PC-3 (cell line): ENCODE measurements around the gene ADH7. TPM values are rescaled to one million over a fixed set of nuclear protein-coding genes. Genes with fewer than 3 reads are reported as not detected.

ENCODE experiments used
- ATAC-seq: fragments of 200-7000 bp; cut with Tn5 transposase; 2 replicates; pipeline ENCODE4 v1.9.1; 2020; ENCODE audit warnings: mild to moderate bottlenecking, moderate library complexity
- BruUV-seq: library from RNA; stranded (reverse); fragments of 400-500 nt; replicated peaks from 2 replicates; lab custom pipeline; 2021; lab: Mats Ljungman, UMichigan
- CTCF ChIA-PET: fragments of 300-600 bp; sonication (Branson Sonifier 250); formaldehyde crosslinking; loops from one replicate; lab custom pipeline; 2022; ENCODE audit warnings: antibody characterized with exemption; lab: Charles Lee
- POLR2A ChIA-PET: fragments of 300-600 bp; sonication (Branson Sonifier 250); formaldehyde crosslinking; loops from one replicate; lab custom pipeline; 2022; ENCODE audit warnings: antibody characterized with exemption; ENCODE audit not compliant: unreplicated experiment; lab: Charles Lee
- DNase-seq: peaks from one replicate; pipeline ENCODE4 v3.0.0-alpha.2; 2015
- H2AFZ ChIP-seq: fragments of 300-600 bp; sonication (generic); 2 replicates; pipeline ENCODE4 v1.6.0; 2016; ENCODE audit warnings: antibody characterized with exemption, low read length
- H3F3A ChIP-seq: fragments of 300-600 bp; sonication (generic); one replicate; pipeline ENCODE4 v1.6.0; 2017; ENCODE audit warnings: antibody characterized with exemption, low read length, control low read depth, mild to moderate bottlenecking; ENCODE audit not compliant: unreplicated experiment
- H3K27ac ChIP-seq: fragments of 300-600 bp; sonication (generic); 2 replicates; pipeline ENCODE4 v1.5.1; 2016; ENCODE audit warnings: mild to moderate bottlenecking, low read length
- H3K27me3 ChIP-seq: fragments of 300-600 bp; sonication (generic); 2 replicates; pipeline ENCODE4 v1.6.1; 2016; ENCODE audit warnings: low read length, mixed read lengths
- H3K36me3 ChIP-seq: fragments of 300-600 bp; sonication (generic); 2 replicates; pipeline ENCODE4 v1.6.1; 2016; ENCODE audit warnings: low read depth, mixed run types, low read length, mixed read lengths
- H3K4me1 ChIP-seq: fragments of 300-600 bp; sonication (generic); 2 replicates; pipeline ENCODE4 v1.5.1; 2016; ENCODE audit warnings: low read length; ENCODE audit not compliant: insufficient read depth
- H3K4me2 ChIP-seq: fragments of 300-600 bp; sonication (generic); 2 replicates; pipeline ENCODE4 v1.6.0; 2016; ENCODE audit warnings: low read length
- H3K4me3 ChIP-seq: fragments of 300-600 bp; sonication (generic); 2 replicates; pipeline ENCODE4 v1.5.1; 2016; ENCODE audit warnings: mild to moderate bottlenecking, low read length, mixed read lengths
- H3K79me2 ChIP-seq: fragments of 300-600 bp; sonication (generic); 2 replicates; pipeline ENCODE4 v1.6.1; 2017; ENCODE audit warnings: low read length, mixed read lengths
- H3K9ac ChIP-seq: fragments of 300-600 bp; sonication (generic); 2 replicates; pipeline ENCODE4 v1.6.0; 2016; ENCODE audit warnings: mild to moderate bottlenecking, low read length
- H3K9me2 ChIP-seq: fragments of 300-600 bp; sonication (generic); replicated peaks from 2 replicates; pipeline ENCODE4 v1.6.1; 2016; ENCODE audit warnings: mixed run types, low read length, mixed read lengths
- H3K9me3 ChIP-seq: fragments of 300-600 bp; sonication (generic); 2 replicates; pipeline ENCODE4 v1.6.1; 2016; ENCODE audit warnings: low read length, mixed read lengths
- H4K20me1 ChIP-seq: fragments of 300-600 bp; sonication (generic); 2 replicates; pipeline ENCODE4 v1.6.1; 2016; ENCODE audit warnings: low read length, mixed read lengths
- CTCF ChIP-seq: fragments of 300-600 bp; sonication (generic); conservative IDR thresholded peaks from 2 replicates; pipeline ENCODE4 v1.5.1; 2017; ENCODE audit warnings: antibody characterized with exemption, low read depth, mild to moderate bottlenecking, low read length
- EZH2 ChIP-seq: fragments of 300-600 bp; sonication (generic); IDR thresholded peaks from one replicate; pipeline ENCODE4 v1.6.1; 2017; ENCODE audit warnings: antibody characterized with exemption, mild to moderate bottlenecking, low read length; ENCODE audit not compliant: unreplicated experiment
- EZH2phosphoT487 ChIP-seq: fragments of 300-600 bp; sonication (generic); IDR thresholded peaks from 2 replicates; pipeline ENCODE4 v1.6.1; 2018; ENCODE audit warnings: mild to moderate bottlenecking, antibody characterized with exemption, low read length, borderline replicate concordance
- intact Hi-C: fragments of 100-400 bp; cut with micrococcal nuclease; formaldehyde crosslinking; loops from 2 replicates; pipeline ENCODE4 v1.9.0; 2023
- total RNA-seq: library from RNA; depleted of rRNA; stranded (reverse); fragments of >200 nt; gene quantifications from 2 replicates; pipeline ENCODE4 v1.2.3, GENCODE V29; 2014

ADH7 gene
- total RNA-seq, 1 experiment from 2014 or later = not detected

- Histone ChIP-seq H3K4me1 (peaks cover 1% of the 10 kb centered on the region; the same call in 1 of the 2 replicates), H3K9me3 (no peaks in the 10 kb centered on the region), H3K4me2 (no peak overlapping the region), H2AFZ (no peak overlapping the region), H4K20me1 (no peaks in the 10 kb centered on the region), H3K36me3 (no peaks in the 10 kb centered on the region), H3K27ac (no peak overlapping the region), H3K9me2 (no peaks in the 10 kb centered on the region), H3K9ac (no peak overlapping the region), H3K79me2 (no peaks in the 10 kb centered on the region), H3F3A (no peaks in the 10 kb centered on the region), H3K4me3 (no peak overlapping the region), H3K27me3 (no peaks in the 10 kb centered on the region)
- ATAC-seq (no peak), DNase-seq (no peak)
- no peak for TF ChIP-seq EZH2phosphoT487
- TF ChIP-seq EZH2 = no peak
- TF ChIP-seq CTCF = no peak
- intact Hi-C loops = no loop called here
- POLR2A ChIA-PET = no interaction called here
- CTCF ChIA-PET = no interaction called here
- no TSS peak for BruUV-seq
Observed at GRCh38 chr4:99389606-99390005, 45.5 kb downstream of the ADH7 start.

- H3K4me3 ChIP-seq = no peak overlapping the region
- H3F3A ChIP-seq = no peaks in the 10 kb centered on the region
- H3K9me3 ChIP-seq = no peaks in the 10 kb centered on the region
- H4K20me1 ChIP-seq = no peaks in the 10 kb centered on the region
- no peaks in the 10 kb centered on the region for H3K4me1 ChIP-seq
- no peak for ATAC-seq
- TF ChIP-seq EZH2 (no peak), CTCF (no peak), EZH2phosphoT487 (no peak)
- H3K4me2 ChIP-seq = no peak overlapping the region
- no peaks in the 10 kb centered on the region for H3K9me2 ChIP-seq
- ChIA-PET CTCF (no interaction called here), POLR2A (no interaction called here)
- no peak for DNase-seq
- no peak overlapping the region for H2AFZ ChIP-seq
- H3K9ac ChIP-seq = no peak overlapping the region
- no TSS peak for BruUV-seq
- intact Hi-C loops = no loop called here
- H3K36me3 ChIP-seq = no peaks in the 10 kb centered on the region
- no peak overlapping the region for H3K27ac ChIP-seq
- no peaks in the 10 kb centered on the region for H3K79me2 ChIP-seq
- H3K27me3 ChIP-seq = no peaks in the 10 kb centered on the region
Observed at GRCh38 chr4:99383833-99384392, 51.2 kb downstream of the ADH7 start.

GRCh38 chr4:99383399-99383798, 51.7 kb downstream of the ADH7 start:
- POLR2A ChIA-PET = no interaction called here
- no TSS peak for BruUV-seq
- Histone ChIP-seq H3K79me2 (no peaks in the 10 kb centered on the region), H3K36me3 (no peaks in the 10 kb centered on the region), H3K4me2 (no peak overlapping the region), H4K20me1 (no peaks in the 10 kb centered on the region), H3K27me3 (no peaks in the 10 kb centered on the region), H3F3A (no peaks in the 10 kb centered on the region), H2AFZ (no peak overlapping the region), H3K9me3 (no peaks in the 10 kb centered on the region), H3K9me2 (no peaks in the 10 kb centered on the region), H3K9ac (no peak overlapping the region), H3K27ac (no peak overlapping the region), H3K4me3 (no peak overlapping the region), H3K4me1 (no peaks in the 10 kb centered on the region)
- no peak for TF ChIP-seq EZH2
- TF ChIP-seq CTCF = no peak
- no peak for TF ChIP-seq EZH2phosphoT487
- no peak for DNase-seq
- CTCF ChIA-PET = no interaction called here
- ATAC-seq = no peak
- intact Hi-C loops = no loop called here
